Daoy (cell line): Measurements from ENCODE around the gene FXYD7. TPM values are rescaled to one million over a fixed set of nuclear protein-coding genes. Genes with fewer than 3 reads are reported as not detected.
"Not testable (repeated sequence)": the region's sequence is repeated elsewhere in the genome, so short reads cannot be mapped to it uniquely, and the experiment has no call there.

ENCODE experiments used
- DNase-seq: peaks from one replicate; pipeline ENCODE4 v3.0.0-alpha.2; 2015; ENCODE audit warnings: low read depth
- total RNA-seq: library from RNA; depleted of rRNA; stranded (reverse); fragments of >200 nt; shearing (Covaris generic); gene quantifications from 2 replicates; pipeline ENCODE4 v1.2.3, GENCODE V29; 2014

Gene FXYD7
- total RNA-seq, 1 experiment from 2014 or later, result 0.29 TPM

GRCh38 chr19:35126624-35126959 is 16.5 kb upstream of the FXYD7 start:
- DNase-seq, result no peak

- DNase-seq, result no peak
Observed at GRCh38 chr19:35127871-35128270, 15.2 kb upstream of the FXYD7 start.

- DNase-seq, result no peak
Observed at GRCh38 chr19:35128398-35129057, 14.5 kb upstream of the FXYD7 start.

GRCh38 chr19:35129724-35130274 is 13.3 kb upstream of the FXYD7 start:
- not testable (repeated sequence) for DNase-seq

GRCh38 chr19:35130761-35131720 is 12.0 kb upstream of the FXYD7 start:
- no peak for DNase-seq

GRCh38 chr19:35132254-35132653 is 10.8 kb upstream of the FXYD7 start:
- no peak for DNase-seq

- DNase-seq, result no peak
Observed at GRCh38 chr19:35133826-35134225, 9.2 kb upstream of the FXYD7 start.

- DNase-seq, result no peak
Observed at GRCh38 chr19:35134601-35135242, 8.3 kb upstream of the FXYD7 start, which contains the start of gene LGI4. LGI4 (minus strand) TSS chr19:35135059; CDS start chr19:35134680, 379 bp downstream.

- DNase-seq, result peak; percentile 73
Observed at GRCh38 chr19:35135389-35135909, 7.6 kb upstream of the FXYD7 start.

GRCh38 chr19:35136231-35136630 is 6.8 kb upstream of the FXYD7 start:
- no peak for DNase-seq

GRCh38 chr19:35136977-35137702 is 5.9 kb upstream of the FXYD7 start:
- no peak for DNase-seq

GRCh38 chr19:35138305-35138892 is 4.7 kb upstream of the FXYD7 start, which contains the start of gene FXYD1:
FXYD1 (plus strand) TSS chr19:35138824; CDS start chr19:35140080, 1,256 bp downstream.
- DNase-seq, result no peak

- DNase-seq, result no peak
Observed at GRCh38 chr19:35140207-35140961, 2.7 kb upstream of the FXYD7 start.

- DNase-seq, result peak; percentile 94
Observed at GRCh38 chr19:35140962-35141836, 1.9 kb upstream of the FXYD7 start.

GRCh38 chr19:35141837-35142605 is 1.0 kb upstream of the FXYD7 start:
- DNase-seq, result no peak

GRCh38 chr19:35142606-35143230 is 337 bp upstream of the FXYD7 start:
- peak; percentile 66 for DNase-seq

GRCh38 chr19:35143818-35144217 is 763 bp downstream of the FXYD7 start:
- no peak for DNase-seq

GRCh38 chr19:35144259-35144599 is 1.2 kb downstream of the FXYD7 start:
- DNase-seq, result no peak
